GM12878 (cell line): ENCODE data around the gene IRGM.
A peak's percentile ranks its signal among the peaks of the same experiment; 100 is the strongest.

Experiments used
- BHLHE40 ChIP-seq, 2 experiments: fragments of 450-650 bp in 1 of 2; IDR thresholded peaks; 2 replicates each; pipeline ENCODE4 v1.6.1; 2011 to 2017; ENCODE audit warnings: low read depth in 2 of 2, borderline replicate concordance in 1 of 2, improper control_type of control experiment in 1 of 2, low read length in 1 of 2, mild to moderate bottlenecking in 1 of 2
- CHD4 ChIP-seq: fragments of 200-600 bp; sonication (generic); IDR thresholded peaks from 2 replicates; pipeline ENCODE4 v1.6.1; 2016; ENCODE audit warnings: mild to moderate bottlenecking
- CREB1 ChIP-seq: IDR thresholded peaks from 2 replicates; pipeline ENCODE4 v1.6.1; 2012; ENCODE audit warnings: low read depth, mild to moderate bottlenecking, inconsistent platforms
- EZH2 ChIP-seq: IDR thresholded peaks from 2 replicates; pipeline ENCODE4 v1.6.1; 2012; ENCODE audit warnings: low read depth, mild to moderate bottlenecking, control low read depth, inconsistent platforms, low read length, borderline replicate concordance; ENCODE audit not compliant: control insufficient read depth
- IKZF1 ChIP-seq: fragments of 450-650 bp; conservative IDR thresholded peaks from 2 replicates; pipeline ENCODE4 v1.6.1; 2017; ENCODE audit warnings: antibody characterized with exemption, mild to moderate bottlenecking
- MXI1 ChIP-seq: fragments of 150-350 bp; IDR thresholded peaks from 2 replicates; pipeline ENCODE4 v1.6.1; 2011; ENCODE audit warnings: low read depth, mild to moderate bottlenecking, inconsistent platforms, low read length, improper control_type of control experiment
- POLR2A ChIP-seq: IDR thresholded peaks from 2 replicates; pipeline ENCODE4 v1.6.1; 2011; ENCODE audit warnings: low read depth, mild to moderate bottlenecking, low read length
- RBBP5 ChIP-seq: fragments of 200-600 bp; sonication (generic); conservative IDR thresholded peaks from 2 replicates; pipeline ENCODE4 v1.6.1; 2016
- TAF1 ChIP-seq: IDR thresholded peaks from 2 replicates; pipeline ENCODE4 v1.6.1; 2011; ENCODE audit warnings: mild to moderate bottlenecking, low read depth, low read length, borderline replicate concordance
- TF ChIP-seq, protein P1 (sequence below): IDR thresholded peaks from 2 replicates; pipeline ENCODE4 v1.6.1; 2011; ENCODE audit warnings: borderline replicate concordance, low read depth, mild to moderate bottlenecking, moderate library complexity, mixed read lengths, low read length; ENCODE audit not compliant: insufficient read depth; ENCODE audit errors: extremely low read length
- TF ChIP-seq, protein P2 (sequence below), 3 experiments: IDR thresholded peaks in 2 of 3; conservative IDR thresholded peaks in 1 of 3; 2 replicates each; pipeline ENCODE4 v1.5.1; 2011; ENCODE audit warnings: low read depth in 3 of 3, low read length in 3 of 3, mild to moderate bottlenecking in 3 of 3, control low read depth in 2 of 3, moderate library complexity in 2 of 3, inconsistent platforms in 1 of 3, mixed read lengths in 1 of 3; ENCODE audit not compliant: control insufficient read depth in 2 of 3, insufficient read depth in 1 of 3; ENCODE audit errors: extremely low read depth in 1 of 3
- TF ChIP-seq, protein P3 (sequence below): IDR thresholded peaks from 2 replicates; pipeline ENCODE4 v1.6.1; 2011; ENCODE audit warnings: low read depth, mild to moderate bottlenecking, low read length, moderate library complexity, borderline replicate concordance; ENCODE audit errors: extremely low read depth

DNA sequence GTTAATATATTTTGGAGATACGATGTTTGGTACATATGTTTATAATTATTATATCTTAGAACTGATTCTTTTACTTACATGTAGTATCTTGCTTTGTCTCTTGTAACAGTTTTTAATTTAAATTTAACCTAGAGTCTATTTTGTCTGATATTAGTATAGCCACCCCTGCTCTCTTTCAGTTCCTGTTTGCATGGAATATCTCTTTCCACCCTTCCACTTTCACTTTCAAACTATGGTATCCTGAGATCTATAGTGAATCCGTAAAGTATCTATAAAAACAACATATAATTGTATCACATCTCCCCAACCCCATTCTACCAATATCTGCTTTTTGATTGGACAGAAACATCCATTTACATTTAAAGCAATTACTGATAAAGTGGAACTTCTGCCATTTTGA is 7.2 kb downstream of the IRGM start:
- TF ChIP-seq POLR2A = no peak
- TF ChIP-seq, protein P1, sequence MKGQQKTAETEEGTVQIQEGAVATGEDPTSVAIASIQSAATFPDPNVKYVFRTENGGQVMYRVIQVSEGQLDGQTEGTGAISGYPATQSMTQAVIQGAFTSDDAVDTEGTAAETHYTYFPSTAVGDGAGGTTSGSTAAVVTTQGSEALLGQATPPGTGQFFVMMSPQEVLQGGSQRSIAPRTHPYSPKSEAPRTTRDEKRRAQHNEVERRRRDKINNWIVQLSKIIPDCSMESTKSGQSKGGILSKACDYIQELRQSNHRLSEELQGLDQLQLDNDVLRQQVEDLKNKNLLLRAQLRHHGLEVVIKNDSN = no peak
- no peak for TF ChIP-seq RBBP5
- no peak for TF ChIP-seq TAF1
- TF ChIP-seq EZH2 = no peak
- TF ChIP-seq, protein P2, sequence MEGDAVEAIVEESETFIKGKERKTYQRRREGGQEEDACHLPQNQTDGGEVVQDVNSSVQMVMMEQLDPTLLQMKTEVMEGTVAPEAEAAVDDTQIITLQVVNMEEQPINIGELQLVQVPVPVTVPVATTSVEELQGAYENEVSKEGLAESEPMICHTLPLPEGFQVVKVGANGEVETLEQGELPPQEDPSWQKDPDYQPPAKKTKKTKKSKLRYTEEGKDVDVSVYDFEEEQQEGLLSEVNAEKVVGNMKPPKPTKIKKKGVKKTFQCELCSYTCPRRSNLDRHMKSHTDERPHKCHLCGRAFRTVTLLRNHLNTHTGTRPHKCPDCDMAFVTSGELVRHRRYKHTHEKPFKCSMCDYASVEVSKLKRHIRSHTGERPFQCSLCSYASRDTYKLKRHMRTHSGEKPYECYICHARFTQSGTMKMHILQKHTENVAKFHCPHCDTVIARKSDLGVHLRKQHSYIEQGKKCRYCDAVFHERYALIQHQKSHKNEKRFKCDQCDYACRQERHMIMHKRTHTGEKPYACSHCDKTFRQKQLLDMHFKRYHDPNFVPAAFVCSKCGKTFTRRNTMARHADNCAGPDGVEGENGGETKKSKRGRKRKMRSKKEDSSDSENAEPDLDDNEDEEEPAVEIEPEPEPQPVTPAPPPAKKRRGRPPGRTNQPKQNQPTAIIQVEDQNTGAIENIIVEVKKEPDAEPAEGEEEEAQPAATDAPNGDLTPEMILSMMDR (IDR thresholded peaks at IDR 0.05 in 2 of 3, conservative IDR thresholded peaks at IDR 0.05 in 1 of 3; ENCODE audit: control insufficient read depth in 2 of 3, extremely low read depth in 1 of 3, insufficient read depth in 1 of 3, low read depth in 3 of 3, low read length in 3 of 3) = no peak
- TF ChIP-seq, protein P3, sequence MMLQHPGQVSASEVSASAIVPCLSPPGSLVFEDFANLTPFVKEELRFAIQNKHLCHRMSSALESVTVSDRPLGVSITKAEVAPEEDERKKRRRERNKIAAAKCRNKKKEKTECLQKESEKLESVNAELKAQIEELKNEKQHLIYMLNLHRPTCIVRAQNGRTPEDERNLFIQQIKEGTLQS = no peak
- no peak for TF ChIP-seq BHLHE40 (IDR thresholded peaks at IDR 0.05; ENCODE audit: borderline replicate concordance in 1 of 2, low read depth in 2 of 2, low read length in 1 of 2)
- TF ChIP-seq IKZF1 = 0 out of 2 replicates have a peak, but pooled peaks have one; percentile 16
- no peak for TF ChIP-seq MXI1
- no peak for TF ChIP-seq CHD4
- no peak for TF ChIP-seq CREB1
